Ovary (tissue), 3 donors: ENCODE data around the gene ZMYND19.

Experiments used
- POLR2A ChIP-seq: fragments of 450-650 bp; IDR thresholded peaks from one replicate; pipeline ENCODE4 v1.6.1; 2017; ENCODE audit warnings: antibody characterized with exemption, mild to moderate bottlenecking, moderate library complexity
- TF ChIP-seq, protein P1 (sequence below), 3 donors: fragments of 450-650 bp in 2 of 3; fragments of 200-600 bp in 1 of 3; IDR thresholded peaks; one replicate each; pipeline versions ENCODE4 v1.5.1 to v1.8.0; 2016 to 2022; ENCODE audit warnings: antibody characterized with exemption in 3 of 3, mild to moderate bottlenecking in 1 of 3
- donor health status: DM: no; HTN: no; CAD: no.

DNA sequence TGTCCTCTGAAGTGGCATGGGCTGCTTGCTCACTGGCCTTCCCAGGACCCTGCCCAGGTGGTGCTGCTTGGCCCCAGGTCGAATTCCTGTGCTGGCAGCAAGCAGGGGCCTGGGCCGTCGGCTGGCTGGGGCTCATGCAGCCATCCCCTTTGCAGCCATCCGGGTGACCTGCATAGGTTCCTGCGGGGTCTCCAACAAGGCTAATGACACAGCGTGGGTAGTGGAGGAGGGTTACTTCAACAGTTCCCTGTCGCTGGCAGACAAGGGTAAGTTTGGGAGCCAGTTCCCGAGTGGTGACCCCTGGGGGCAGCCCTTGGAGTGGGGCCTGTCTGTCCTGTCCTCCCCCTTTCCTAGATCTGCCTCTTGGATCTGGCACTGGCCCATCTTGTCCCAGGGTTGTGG is 22.4 kb upstream of the ZMYND19 start:
- TF ChIP-seq, protein P1, sequence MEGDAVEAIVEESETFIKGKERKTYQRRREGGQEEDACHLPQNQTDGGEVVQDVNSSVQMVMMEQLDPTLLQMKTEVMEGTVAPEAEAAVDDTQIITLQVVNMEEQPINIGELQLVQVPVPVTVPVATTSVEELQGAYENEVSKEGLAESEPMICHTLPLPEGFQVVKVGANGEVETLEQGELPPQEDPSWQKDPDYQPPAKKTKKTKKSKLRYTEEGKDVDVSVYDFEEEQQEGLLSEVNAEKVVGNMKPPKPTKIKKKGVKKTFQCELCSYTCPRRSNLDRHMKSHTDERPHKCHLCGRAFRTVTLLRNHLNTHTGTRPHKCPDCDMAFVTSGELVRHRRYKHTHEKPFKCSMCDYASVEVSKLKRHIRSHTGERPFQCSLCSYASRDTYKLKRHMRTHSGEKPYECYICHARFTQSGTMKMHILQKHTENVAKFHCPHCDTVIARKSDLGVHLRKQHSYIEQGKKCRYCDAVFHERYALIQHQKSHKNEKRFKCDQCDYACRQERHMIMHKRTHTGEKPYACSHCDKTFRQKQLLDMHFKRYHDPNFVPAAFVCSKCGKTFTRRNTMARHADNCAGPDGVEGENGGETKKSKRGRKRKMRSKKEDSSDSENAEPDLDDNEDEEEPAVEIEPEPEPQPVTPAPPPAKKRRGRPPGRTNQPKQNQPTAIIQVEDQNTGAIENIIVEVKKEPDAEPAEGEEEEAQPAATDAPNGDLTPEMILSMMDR (IDR thresholded peaks at IDR 0.05), result no peak
- TF ChIP-seq POLR2A, result no peak
